Stomach (tissue), 4 donors: ENCODE data around the gene PHOX2A.

Source experiments
- EP300 ChIP-seq: sonication (generic); formaldehyde crosslinking; IDR thresholded peaks from one replicate; pipeline ENCODE4 v1.6.1; 2017; ENCODE audit warnings: antibody characterized with exemption
- POLR2A ChIP-seq, 4 donors: fragments of 450-650 bp; IDR thresholded peaks; one replicate each; pipeline ENCODE4 v1.6.1; 2016; ENCODE audit warnings: antibody characterized with exemption in 4 of 4, control low read depth in 2 of 4, mild to moderate bottlenecking in 1 of 4, moderate library complexity in 1 of 4

- TF ChIP-seq POLR2A (IDR thresholded peaks at IDR 0.05): no peak
- TF ChIP-seq EP300: no peak
These were observed 16.6 kb upstream of the PHOX2A start for GRCh38 chr11:72260574-72260973.
